NCI-H510A (cell line): ENCODE data around the gene NPAS3.
"Not testable (repeated sequence)": the region's sequence is repeated elsewhere in the genome, so short reads cannot be mapped to it uniquely, and the experiment has no call there.

Experiments used
- DNase-seq: peaks from one replicate; lab custom pipeline; 2025; lab: John Stamatoyannopoulos, UW

Gene NPAS3

GRCh38 chr14:33081259-33081658 lies 142.6 kb downstream of the NPAS3 start:
- no peak for DNase-seq

GRCh38 chr14:33085799-33086198 lies 147.1 kb downstream of the NPAS3 start:
- DNase-seq: no peak

- not testable (repeated sequence) for DNase-seq
These were observed 149.6 kb downstream of the NPAS3 start for GRCh38 chr14:33088274-33088673.

DNA sequence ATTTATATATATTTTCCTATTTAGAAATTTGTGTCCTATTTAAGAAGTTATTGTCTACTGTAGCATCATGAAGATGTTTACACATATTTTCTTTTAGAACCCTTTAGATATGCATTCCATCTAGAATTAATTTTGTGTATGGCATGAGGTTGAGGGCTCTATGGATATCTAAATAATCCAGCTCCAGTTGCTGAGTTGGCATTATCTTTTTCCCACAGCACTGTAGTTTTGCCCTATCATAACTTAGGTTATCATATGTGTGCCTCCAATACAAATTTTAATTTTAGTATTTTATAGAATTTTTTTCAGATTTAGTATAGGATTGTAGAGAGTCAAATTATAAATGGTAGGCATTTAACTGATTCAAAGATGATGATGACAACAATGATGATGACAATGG lies 159.3 kb downstream of the NPAS3 start:
- no peak for DNase-seq

- DNase-seq: no peak
These were observed 164.8 kb downstream of the NPAS3 start for GRCh38 chr14:33103489-33103888.

- DNase-seq: no peak
These were observed 165.3 kb downstream of the NPAS3 start for GRCh38 chr14:33103966-33104365.

DNA sequence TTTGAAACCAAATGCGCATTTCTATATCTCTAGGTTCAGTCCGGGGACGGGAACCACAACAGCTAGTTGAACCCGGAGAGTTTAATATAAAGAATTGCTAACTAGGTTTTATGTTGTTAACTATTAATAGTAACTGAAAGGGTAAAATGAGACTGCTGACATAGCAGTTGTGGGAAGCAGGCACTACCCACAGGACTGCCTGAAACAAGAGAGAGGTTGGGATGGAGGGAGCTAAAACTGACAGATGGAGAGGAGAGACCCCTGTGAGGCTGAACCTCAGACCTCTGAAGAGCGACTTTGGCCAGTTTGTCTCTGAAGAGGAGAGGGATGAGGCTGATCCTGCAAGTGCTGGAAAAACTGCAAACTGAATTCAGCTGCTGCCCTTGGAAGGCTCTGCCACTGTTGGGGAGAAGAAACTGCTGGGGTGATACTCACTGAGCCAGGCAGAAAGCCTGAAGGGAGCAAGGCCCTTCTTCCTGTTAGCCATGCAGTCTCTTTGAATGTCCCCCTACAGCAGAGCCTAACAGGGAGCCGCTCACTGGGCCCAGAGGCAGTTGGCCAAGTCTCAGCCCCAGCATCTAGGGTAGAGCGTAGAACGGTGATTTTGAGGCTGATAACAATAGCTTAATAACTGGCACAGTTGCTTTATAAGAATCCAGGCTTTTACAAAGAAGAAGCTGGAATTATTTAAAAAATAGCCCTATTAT lies 172.2 kb downstream of the NPAS3 start:
- no peak for DNase-seq

- DNase-seq: no peak
These were observed 175.7 kb downstream of the NPAS3 start for GRCh38 chr14:33114331-33114730.

GRCh38 chr14:33118668-33119067 lies 180.0 kb downstream of the NPAS3 start:
- no peak for DNase-seq

DNA sequence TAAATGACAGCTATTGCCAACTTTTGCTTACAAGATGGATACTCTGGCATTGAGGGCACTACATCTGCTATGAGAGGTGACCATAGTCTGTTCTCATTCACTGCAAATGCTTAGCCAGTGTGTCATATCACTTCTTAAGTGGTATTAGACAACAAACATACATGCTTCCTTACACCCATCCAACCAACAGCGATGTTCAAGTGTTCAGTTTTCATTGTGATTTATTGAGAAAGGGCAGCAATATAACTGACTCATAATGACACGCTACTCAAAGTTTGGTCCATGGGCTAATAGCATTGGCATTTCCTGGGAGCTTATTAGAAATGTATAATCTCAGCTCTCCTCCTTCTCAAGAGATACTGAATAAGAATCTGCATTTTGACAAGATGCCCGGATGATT lies 181.7 kb downstream of the NPAS3 start:
- no peak for DNase-seq

GRCh38 chr14:33120966-33121365 lies 182.3 kb downstream of the NPAS3 start:
- DNase-seq: no peak

DNA sequence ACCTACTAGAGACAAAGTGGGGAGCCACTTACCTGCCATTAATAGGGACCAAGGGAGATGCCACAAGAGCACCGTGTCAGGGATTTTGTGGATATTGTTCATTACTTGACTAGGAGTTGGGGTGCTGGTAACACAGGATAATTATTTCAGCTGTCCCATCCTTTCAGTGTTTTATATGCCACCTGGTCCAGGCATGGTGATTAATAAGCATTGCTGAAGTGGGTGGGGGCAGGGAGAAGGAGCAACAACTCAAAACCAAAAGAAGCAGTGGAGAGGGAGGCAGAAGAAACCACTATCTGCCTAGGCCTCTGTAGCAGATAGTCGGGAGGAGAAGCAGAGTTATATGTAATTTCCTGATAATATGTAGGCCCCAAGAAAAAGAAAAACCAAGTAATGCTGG lies 184.6 kb downstream of the NPAS3 start:
- DNase-seq: no peak

DNA sequence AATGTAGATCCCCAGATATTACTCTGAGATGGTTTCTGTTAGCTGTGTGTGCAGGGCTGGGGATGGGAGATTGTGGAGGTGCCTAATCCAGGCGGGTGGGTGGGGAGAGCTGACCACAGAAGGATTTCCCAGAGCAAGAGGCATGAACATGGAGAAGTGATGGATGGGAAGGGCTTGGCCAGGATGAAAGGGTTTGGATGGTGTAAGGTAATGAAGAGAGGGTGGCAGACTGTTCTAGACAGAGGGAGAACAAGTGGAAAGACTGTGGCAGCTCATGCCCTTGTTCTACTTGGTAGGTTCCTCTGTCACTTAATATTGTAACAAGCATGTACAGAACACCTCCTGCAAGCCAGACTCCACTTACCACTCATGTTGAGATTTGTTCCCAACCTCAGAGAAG lies 187.8 kb downstream of the NPAS3 start:
- DNase-seq: no peak

GRCh38 chr14:33127531-33127930 lies 188.9 kb downstream of the NPAS3 start:
- DNase-seq: no peak

GRCh38 chr14:33131801-33132200 lies 193.1 kb downstream of the NPAS3 start:
- DNase-seq: no peak

- no peak for DNase-seq
These were observed 195.5 kb downstream of the NPAS3 start for GRCh38 chr14:33134162-33134561.

DNA sequence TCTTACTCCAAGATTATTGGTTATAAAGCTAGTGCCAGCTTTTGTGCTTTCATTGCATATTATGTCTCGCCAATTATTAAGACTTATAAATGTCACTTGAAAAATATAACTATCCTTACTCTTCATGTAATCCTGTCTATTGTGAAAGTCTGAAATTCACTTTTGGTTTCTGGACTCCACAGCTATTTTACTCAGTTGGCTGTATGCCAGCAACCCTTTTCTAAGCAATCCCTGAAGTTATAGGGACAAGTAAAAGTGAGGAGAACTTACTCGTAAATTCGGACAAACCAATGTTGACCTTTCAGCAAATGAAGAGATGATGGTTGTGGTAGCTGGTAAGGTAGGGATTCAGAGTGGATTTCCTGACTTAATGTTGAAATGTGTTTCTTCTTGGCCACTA lies 196.3 kb downstream of the NPAS3 start:
- no peak for DNase-seq

GRCh38 chr14:33150666-33151428 lies 212.2 kb downstream of the NPAS3 start:
- no peak for DNase-seq

DNA sequence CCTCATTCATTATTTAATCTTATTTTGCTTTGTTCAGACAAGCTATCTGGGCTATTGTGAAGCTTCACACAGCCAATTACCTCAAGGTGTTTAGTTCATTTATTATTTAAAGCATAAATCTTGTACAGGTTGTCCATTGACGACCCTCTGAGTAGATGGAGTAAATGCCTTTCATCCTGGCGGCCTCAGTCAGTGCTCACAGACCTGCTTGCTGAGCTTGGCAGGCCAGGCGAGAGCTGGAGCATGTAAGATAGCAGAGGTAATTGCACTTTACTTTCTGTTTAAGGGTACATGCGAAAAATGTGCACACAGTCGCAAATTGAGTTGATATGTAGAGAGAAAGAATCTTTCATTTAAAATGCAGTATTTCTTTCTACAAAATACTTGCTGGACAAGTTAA lies 224.4 kb downstream of the NPAS3 start:
- no peak for DNase-seq

DNA sequence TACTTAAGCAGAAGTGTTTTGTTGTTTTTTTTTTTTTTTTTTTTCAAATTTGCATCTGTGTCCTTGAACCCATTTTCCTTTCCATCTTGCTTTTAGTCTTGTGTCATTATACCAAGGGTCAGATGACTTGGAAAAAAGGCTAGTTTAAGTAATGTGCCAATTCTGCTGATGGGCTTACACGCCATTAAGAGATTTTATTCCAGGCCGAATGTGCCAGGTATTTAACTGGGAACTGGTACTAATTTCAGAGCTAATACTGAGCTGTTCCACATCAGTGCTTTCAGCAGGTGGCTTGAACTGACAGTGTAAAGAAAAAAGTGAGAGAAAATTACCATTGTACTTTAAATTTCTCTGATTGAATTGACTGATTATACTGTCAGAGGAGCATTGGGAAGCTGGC lies 224.9 kb downstream of the NPAS3 start:
- no peak for DNase-seq

DNA sequence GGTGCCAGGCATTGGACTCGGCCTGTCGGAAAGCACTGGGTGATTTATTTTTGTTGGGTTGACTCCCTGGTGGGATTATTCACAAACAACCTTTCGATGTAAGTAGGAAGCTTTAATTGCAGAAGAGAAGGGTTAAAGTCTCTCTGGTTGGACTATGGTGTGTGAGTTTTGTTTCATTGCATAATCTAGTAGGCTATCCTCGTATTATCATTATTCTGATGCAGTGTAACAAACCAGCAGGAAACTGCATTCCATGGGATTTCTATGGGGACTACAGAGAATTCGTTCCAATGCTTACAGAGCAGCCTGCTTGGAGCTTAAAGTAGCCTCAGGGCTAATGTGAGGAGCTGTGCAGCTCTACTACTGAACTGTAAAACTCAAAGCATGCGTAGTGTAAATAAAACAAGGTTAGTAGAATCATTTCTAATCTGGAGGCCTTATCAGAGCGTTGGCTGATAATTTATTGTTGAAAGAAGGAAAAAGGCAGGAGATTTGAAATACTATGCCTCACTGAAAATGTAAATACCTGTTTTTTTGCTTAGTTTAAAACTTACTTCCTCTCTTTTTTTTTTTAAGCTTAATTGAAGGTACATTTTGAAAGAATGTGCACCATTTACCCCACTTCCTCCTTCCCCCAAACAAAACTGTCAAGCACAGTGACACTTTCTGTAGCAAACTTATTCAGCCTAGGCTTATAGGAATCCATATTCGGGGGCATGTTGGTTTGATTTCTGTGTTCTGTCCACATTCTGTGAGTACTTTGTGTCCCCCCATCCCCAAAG lies 226.7 kb downstream of the NPAS3 start:
- DNase-seq: no peak

DNA sequence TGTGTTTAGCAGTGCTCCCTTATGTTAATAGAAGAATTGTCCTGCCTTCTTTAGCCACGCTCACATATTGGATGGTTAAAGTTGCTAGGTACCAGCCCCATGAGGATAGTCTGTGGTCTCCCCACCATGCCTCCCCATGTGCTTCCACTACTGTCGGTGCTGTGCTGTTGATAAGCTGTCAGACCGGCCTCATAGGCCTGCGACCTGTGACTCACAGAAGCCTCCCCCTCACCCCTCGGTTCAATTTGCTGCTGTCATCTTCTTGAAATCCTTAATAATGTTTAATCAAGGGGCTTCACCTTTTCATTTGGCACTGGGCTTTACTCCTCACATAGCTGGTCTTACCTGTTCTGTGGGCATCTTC lies 227.2 kb downstream of the NPAS3 start:
- DNase-seq: no peak

GRCh38 chr14:33175951-33176350 lies 237.3 kb downstream of the NPAS3 start:
- no peak for DNase-seq
